Measurements from ENCODE around the gene LHX4. TPM values are rescaled to one million over a fixed set of nuclear protein-coding genes. Genes with fewer than 3 reads are reported as not detected.

LHX4 gene
- total and polyA plus RNA-seq, 4 donors: under 0.01 to 0.19 (median 0.05) TPM

GRCh38 chr1:180279651-180280050, 49.6 kb downstream of the LHX4 start:
- peaks cover 0 to 2% (median 0%) of the 10 kb centered on the region in 4 donors for H3K36me3 ChIP-seq (ENCODE audit: control insufficient read depth in 4 of 4, insufficient read depth in 3 of 4, low read depth in 1 of 4, low read length in 3 of 4)
- H3K4me3 ChIP-seq (ENCODE audit: low read depth in 1 of 3, low read length in 3 of 3): no peak overlapping the region
- 98% methylated on average over 1 of the region's 1 CpG for WGBS
- no peak overlapping the region for H3K9ac ChIP-seq (ENCODE audit: low read depth in 1 of 2, low read length in 2 of 2)
- H3K4me1 ChIP-seq (ENCODE audit: control insufficient read depth in 4 of 4, insufficient read depth in 4 of 4, low read length in 3 of 4): no peaks in the 10 kb centered on the region
- H3K27me3 ChIP-seq (ENCODE audit: control insufficient read depth in 4 of 4, insufficient read depth in 4 of 4, low read length in 3 of 4): no peaks in the 10 kb centered on the region
- DNase-seq (ENCODE audit: low spot score): no peak
- no peaks in the 10 kb centered on the region for H3K9me3 ChIP-seq (ENCODE audit: control insufficient read depth in 4 of 4, low read length in 3 of 4)
- TF ChIP-seq YY1 (IDR thresholded peaks at IDR 0.05) (no peak), HNF4A (conservative IDR thresholded peaks at IDR 0.05) (no peak), JUND (IDR thresholded peaks at IDR 0.05) (no peak), ZBTB33 (IDR thresholded peaks at IDR 0.05) (no peak), GABPA (IDR thresholded peaks at IDR 0.05 in 1 of 2, conservative IDR thresholded peaks at IDR 0.05 in 1 of 2) (no peak), NR2F2 (IDR thresholded peaks at IDR 0.05) (no peak), HNF4G (IDR thresholded peaks at IDR 0.05) (no peak), ATF3 (IDR thresholded peaks at IDR 0.05) (no peak), RAD21 (IDR thresholded peaks at IDR 0.05) (no peak), MAX (IDR thresholded peaks at IDR 0.05) (no peak), FOXA1 (IDR thresholded peaks at IDR 0.05) (no peak), EGR1 (IDR thresholded peaks at IDR 0.05; ENCODE audit: low read depth in 2 of 2) (no peak)
- H3K27ac ChIP-seq (ENCODE audit: low read depth in 1 of 2, low read length in 2 of 2): no peak overlapping the region

- H3K4me3 ChIP-seq (ENCODE audit: low read depth in 1 of 3, low read length in 3 of 3): no peak overlapping the region
- H3K9me3 ChIP-seq (ENCODE audit: control insufficient read depth in 4 of 4, low read length in 3 of 4): no peaks in the 10 kb centered on the region
- H3K27ac ChIP-seq (ENCODE audit: low read depth in 1 of 2, low read length in 2 of 2): no peak overlapping the region
- H3K4me1 ChIP-seq (ENCODE audit: control insufficient read depth in 4 of 4, insufficient read depth in 4 of 4, low read length in 3 of 4): no peaks in the 10 kb centered on the region
- no peaks in the 10 kb centered on the region for H3K27me3 ChIP-seq (ENCODE audit: control insufficient read depth in 4 of 4, insufficient read depth in 4 of 4, low read length in 3 of 4)
- no peak for TF ChIP-seq NR2F2 (IDR thresholded peaks at IDR 0.05)
- TF ChIP-seq ZBTB33 (IDR thresholded peaks at IDR 0.05): no peak
- TF ChIP-seq TAF1 (conservative IDR thresholded peaks at IDR 0.05): no peak
- TF ChIP-seq EGR1 (IDR thresholded peaks at IDR 0.05; ENCODE audit: low read depth in 2 of 2): no peak
- no peak for TF ChIP-seq FOXA1 (IDR thresholded peaks at IDR 0.05)
- TF ChIP-seq RXRA (IDR thresholded peaks at IDR 0.05): no peak
- no peak for TF ChIP-seq SP1 (IDR thresholded peaks at IDR 0.05)
- no peak for TF ChIP-seq GABPA (IDR thresholded peaks at IDR 0.05 in 1 of 2, conservative IDR thresholded peaks at IDR 0.05 in 1 of 2)
- TF ChIP-seq RAD21 (IDR thresholded peaks at IDR 0.05): no peak
- no peak for TF ChIP-seq JUND (IDR thresholded peaks at IDR 0.05)
- over 99% methylated on average over 2 of the region's 2 CpGs for WGBS
- DNase-seq (ENCODE audit: low spot score): no peak
- no peak overlapping the region for H3K9ac ChIP-seq (ENCODE audit: low read depth in 1 of 2, low read length in 2 of 2)
- H3K36me3 ChIP-seq (ENCODE audit: control insufficient read depth in 4 of 4, insufficient read depth in 3 of 4, low read depth in 1 of 4, low read length in 3 of 4): peaks cover 0 to 2% (median under 1%) of the 10 kb centered on the region in 4 donors
These were observed 50.6 kb downstream of the LHX4 start for GRCh38 chr1:180280617-180281016.

Measured in liver (tissue), 9 donors.